HUES48 (cell line): ENCODE data around the gene COL5A1.

Experiments used
- H3K27ac ChIP-seq: one replicate; pipeline ENCODE4 v1.7.0; 2013; ENCODE audit warnings: low read depth, low read length, inconsistent platforms
- H3K27me3 ChIP-seq: 2 replicates; pipeline ENCODE4 v1.6.1; 2013; ENCODE audit warnings: mild to moderate bottlenecking, low read length; ENCODE audit not compliant: control insufficient read depth, insufficient read depth
- H3K36me3 ChIP-seq: 2 replicates; pipeline ENCODE4 v1.6.1; 2013; ENCODE audit warnings: low read length; ENCODE audit not compliant: control insufficient read depth, insufficient read depth
- H3K4me1 ChIP-seq: 2 replicates; pipeline ENCODE4 v1.6.1; 2013; ENCODE audit warnings: mild to moderate bottlenecking, low read length; ENCODE audit not compliant: control insufficient read depth, insufficient read depth
- H3K4me3 ChIP-seq: 2 replicates; pipeline ENCODE4 v1.5.1; 2013; ENCODE audit warnings: mild to moderate bottlenecking, low read depth, low read length
- H3K9ac ChIP-seq: 2 replicates; pipeline ENCODE4 v1.6.1; 2013; ENCODE audit warnings: mild to moderate bottlenecking, low read depth, low read length, moderate library complexity
- H3K9me3 ChIP-seq: 2 replicates; pipeline ENCODE4 v1.6.1; 2013; ENCODE audit warnings: low read length; ENCODE audit not compliant: control insufficient read depth, insufficient read depth

The COL5A1 gene

DNA sequence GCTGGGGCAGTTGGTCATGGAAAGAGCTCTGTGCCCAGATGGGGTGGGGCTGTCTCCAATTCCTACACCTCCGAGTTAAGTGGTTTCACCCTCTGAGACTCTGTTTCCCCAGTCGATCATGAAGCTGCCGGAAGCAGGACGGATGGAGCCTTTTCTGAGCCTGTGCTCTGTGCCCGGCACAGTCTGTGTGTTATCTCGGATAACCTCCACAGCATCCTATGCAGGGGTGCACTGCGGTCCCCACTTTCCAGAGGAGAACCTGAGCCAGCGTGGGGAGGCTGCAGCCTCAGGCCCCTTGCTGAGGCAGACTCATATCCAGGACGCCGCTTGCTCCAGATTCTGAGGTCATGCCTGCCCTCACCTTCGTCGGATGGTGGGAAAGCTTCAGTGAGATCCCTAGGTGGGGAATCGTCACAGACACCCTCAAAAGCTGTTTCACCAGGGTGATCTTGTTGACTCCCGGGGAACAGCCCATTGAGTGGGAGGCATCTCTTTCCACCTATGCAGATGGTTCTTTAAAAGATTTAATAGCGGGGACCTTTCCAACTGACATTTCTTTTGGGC, 6.9 kb upstream of the COL5A1 start:
- no peaks in the 10 kb centered on the region for H3K4me1 ChIP-seq
- H3K27me3 ChIP-seq, result no peaks in the 10 kb centered on the region
- no peaks in the 10 kb centered on the region for H3K9me3 ChIP-seq
- no peak overlapping the region for H3K4me3 ChIP-seq
- no peak overlapping the region for H3K27ac ChIP-seq
- no peak overlapping the region for H3K9ac ChIP-seq
- H3K36me3 ChIP-seq, result no peaks in the 10 kb centered on the region

DNA sequence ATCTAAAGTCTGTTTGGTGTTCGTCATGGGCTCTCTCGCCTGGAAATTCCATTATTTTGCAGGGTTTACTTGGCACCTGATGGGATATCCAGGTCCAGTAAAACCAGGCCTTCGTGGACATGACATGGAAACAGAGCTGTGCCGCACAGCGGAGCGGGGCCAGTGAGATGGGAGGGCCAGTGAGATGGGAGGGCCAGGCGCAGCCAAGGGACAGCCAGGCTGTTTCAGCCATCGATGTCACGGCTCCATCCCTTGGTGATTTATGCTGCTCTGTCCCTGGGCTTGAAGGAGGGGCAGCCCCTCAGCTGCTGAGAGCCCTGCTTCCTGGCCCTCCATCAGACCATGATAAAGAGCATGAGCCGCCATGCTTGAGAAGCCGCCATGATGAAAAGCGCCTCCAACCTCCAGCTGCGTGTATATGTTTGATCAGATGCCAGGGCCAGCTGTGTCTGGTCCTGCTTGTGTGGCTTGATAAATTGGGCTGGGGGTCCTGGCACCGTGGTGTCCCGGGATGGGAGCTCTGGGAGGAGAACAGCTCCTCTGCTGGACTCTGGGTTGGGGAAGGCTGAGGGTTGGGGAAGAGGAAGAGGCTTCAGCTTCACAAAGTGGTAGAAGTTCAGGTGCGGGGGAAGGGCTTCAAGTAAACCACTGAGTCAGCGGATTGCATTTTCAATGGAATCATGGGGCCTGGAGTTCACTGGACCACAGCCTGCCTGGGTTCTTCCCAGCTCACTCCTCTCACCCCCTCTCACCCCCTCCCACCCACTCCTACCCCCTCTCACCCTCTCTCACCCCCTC, 6.1 kb upstream of the COL5A1 start:
- Histone ChIP-seq H3K36me3 (no peaks in the 10 kb centered on the region), H3K27ac (no peak overlapping the region), H3K27me3 (no peaks in the 10 kb centered on the region), H3K4me1 (no peaks in the 10 kb centered on the region), H3K9me3 (no peaks in the 10 kb centered on the region), H3K4me3 (no peak overlapping the region), H3K9ac (no peak overlapping the region)

DNA sequence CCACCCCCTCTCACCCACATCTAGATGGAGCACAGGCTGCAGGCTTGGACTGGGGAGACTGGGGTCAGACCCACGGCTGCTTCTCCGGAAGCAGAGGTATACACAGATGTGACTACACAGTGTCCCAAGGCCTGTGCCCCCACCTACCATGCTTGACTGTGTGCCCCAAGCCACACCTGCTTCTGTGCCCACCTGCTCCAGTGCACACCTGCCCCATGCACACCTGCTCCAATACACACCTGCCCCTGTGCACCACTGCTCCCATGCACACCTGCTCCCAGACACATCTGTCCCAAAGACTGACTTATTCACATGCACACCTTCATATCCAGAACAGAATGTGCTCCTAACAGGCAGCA, 5.5 kb upstream of the COL5A1 start:
- Histone ChIP-seq H3K4me1 (0 out of 2 replicates have a peak, but pooled peaks cover 4% of the 10 kb centered on the region), H3K9me3 (no peaks in the 10 kb centered on the region), H3K36me3 (no peaks in the 10 kb centered on the region), H3K9ac (no peak overlapping the region), H3K27ac (no peak overlapping the region), H3K4me3 (no peak overlapping the region), H3K27me3 (no peaks in the 10 kb centered on the region)

DNA sequence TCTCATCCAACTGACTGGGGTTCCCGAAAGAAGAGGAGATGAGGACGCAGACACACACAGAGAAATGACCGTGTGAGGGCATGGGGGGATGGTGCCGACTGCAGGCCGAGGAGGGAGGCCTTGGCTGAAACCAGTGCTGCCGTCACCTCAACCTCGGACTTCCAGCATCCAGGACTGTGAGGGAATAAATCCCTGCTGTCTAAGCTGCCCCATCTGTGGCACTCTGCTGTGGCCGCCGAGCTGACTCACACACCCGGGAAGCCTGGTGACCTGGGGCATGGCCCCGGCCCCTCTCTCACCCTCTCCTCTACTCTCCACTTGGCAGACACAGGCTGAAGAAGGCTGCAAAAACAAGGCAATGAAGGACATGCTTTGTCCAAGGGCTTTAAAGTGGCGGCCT, 4.4 kb upstream of the COL5A1 start:
- no peak overlapping the region for H3K4me3 ChIP-seq
- H3K27ac ChIP-seq, result no peak overlapping the region
- no peaks in the 10 kb centered on the region for H3K36me3 ChIP-seq
- H3K4me1 ChIP-seq, result 0 out of 2 replicates have a peak, but pooled peaks cover 4% of the 10 kb centered on the region
- H3K9ac ChIP-seq, result no peak overlapping the region
- H3K27me3 ChIP-seq, result no peaks in the 10 kb centered on the region
- no peaks in the 10 kb centered on the region for H3K9me3 ChIP-seq

DNA sequence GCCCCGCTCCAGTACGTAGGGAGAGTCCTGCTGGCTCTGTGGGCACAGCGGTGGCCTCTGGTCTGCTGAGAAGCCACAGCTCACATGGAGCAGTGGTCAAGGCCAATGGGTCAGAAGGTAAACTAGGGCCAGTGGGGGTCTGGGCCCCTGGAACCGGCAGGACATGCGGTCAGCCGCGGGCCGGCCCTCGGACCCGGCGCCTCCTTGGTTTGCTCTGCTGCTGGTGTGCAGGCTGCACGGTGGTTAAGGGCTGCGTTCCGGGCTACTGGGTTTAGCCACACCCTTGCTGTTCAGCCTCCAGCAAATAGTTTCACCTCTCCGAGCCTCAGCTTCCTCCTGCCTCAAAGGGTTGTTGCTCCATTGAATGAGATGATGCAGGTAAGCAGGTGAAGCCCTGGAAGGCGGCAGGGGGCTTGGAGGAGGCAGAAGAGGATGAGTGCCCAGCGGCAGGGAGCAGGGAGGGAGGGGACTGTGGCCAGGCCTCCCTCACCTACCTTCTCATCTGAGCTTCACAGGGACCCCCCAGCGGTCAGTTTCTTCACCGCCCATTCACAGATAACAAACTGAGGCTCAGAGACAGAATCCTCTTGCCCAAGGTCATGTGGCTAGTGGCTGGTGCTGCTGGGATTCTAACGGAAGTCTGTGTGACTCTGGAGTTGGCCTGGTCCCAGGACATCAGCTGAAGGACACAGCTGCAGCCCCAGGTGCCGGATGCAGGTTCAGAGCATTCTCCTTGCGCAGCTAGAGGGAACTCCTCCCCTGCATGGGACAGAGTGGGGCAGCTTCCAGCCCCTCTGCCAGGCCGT, 3.7 kb upstream of the COL5A1 start:
- peaks cover 8% of the 10 kb centered on the region; the same call in 1 of the 2 replicates for H3K4me1 ChIP-seq
- H3K27ac ChIP-seq, result no peak overlapping the region
- no peaks in the 10 kb centered on the region for H3K9me3 ChIP-seq
- H3K36me3 ChIP-seq, result no peaks in the 10 kb centered on the region
- H3K4me3 ChIP-seq, result no peak overlapping the region
- H3K27me3 ChIP-seq, result 0 out of 2 replicates have a peak, but pooled peaks cover 2% of the 10 kb centered on the region
- H3K9ac ChIP-seq, result no peak overlapping the region

DNA sequence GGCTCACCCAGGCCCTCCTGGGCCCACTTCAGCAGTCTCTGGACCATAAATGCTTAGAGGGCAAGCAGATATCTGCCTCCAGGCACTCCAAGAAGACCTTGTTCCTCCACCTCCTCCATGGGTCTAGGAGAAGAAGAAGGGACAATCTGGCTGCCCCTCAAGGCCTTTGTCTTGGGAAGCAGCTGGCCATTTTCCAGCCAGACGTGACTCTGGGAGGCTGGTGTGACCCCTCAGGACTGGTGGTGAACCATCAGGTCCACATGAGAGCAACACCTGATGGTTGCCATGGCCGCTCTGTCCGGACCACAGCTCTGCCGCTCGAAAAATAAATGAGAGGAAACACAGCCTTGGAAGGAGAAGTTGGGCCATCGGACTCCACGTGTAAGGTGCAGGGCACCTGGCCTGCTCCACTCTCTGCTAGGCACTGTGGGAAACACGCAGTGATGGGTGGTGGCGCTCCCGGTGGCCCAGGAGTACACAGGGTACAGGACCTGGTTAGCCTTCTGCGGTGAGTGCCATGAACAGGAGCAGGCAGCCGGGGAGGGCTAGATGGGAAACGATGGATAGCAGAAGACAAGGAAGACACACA, 3.0 kb upstream of the COL5A1 start:
- H3K9ac ChIP-seq, result no peak overlapping the region
- H3K36me3 ChIP-seq, result no peaks in the 10 kb centered on the region
- no peak overlapping the region for H3K4me3 ChIP-seq
- H3K27ac ChIP-seq, result no peak overlapping the region
- peaks cover 9% of the 10 kb centered on the region for H3K27me3 ChIP-seq
- peaks cover 9% of the 10 kb centered on the region; the same call in 1 of the 2 replicates for H3K4me1 ChIP-seq
- no peaks in the 10 kb centered on the region for H3K9me3 ChIP-seq

DNA sequence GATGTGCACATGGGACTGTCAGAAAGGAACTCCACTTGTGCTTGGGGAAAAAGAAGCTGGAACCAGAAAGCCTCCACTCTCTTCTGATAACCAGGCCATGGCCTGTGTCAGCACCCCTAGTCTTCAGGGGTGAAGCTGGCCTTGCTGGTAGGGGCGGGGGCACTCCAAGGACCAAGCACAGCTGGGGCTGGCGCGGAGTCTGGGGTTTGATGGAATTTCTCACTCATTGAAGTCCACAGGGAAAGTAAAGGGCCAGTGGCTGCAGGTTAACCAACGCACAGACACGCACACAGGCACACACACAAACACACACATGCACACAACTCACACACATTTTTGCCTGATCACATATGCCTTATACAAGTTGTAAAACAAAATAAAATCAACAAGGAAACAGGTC, 1.6 kb upstream of the COL5A1 start:
- H3K4me3 ChIP-seq, result no peak overlapping the region
- peaks cover 13% of the 10 kb centered on the region; the same call in 1 of the 2 replicates for H3K4me1 ChIP-seq
- no peaks in the 10 kb centered on the region for H3K36me3 ChIP-seq
- no peak overlapping the region for H3K27ac ChIP-seq
- H3K9me3 ChIP-seq, result no peaks in the 10 kb centered on the region
- H3K27me3 ChIP-seq, result peaks cover 12% of the 10 kb centered on the region
- no peak overlapping the region for H3K9ac ChIP-seq

GRCh38 chr9:134640506-134641172, 964 bp upstream of the COL5A1 start:
- H3K9ac ChIP-seq, result no peak overlapping the region
- H3K27ac ChIP-seq, result peak overlapping the region; percentile 72
- H3K4me1 ChIP-seq, result peaks cover 15% of the 10 kb centered on the region; the same call in 1 of the 2 replicates
- no peaks in the 10 kb centered on the region for H3K36me3 ChIP-seq
- H3K4me3 ChIP-seq, result peak overlapping the region; percentile 83
- peaks cover 12% of the 10 kb centered on the region for H3K27me3 ChIP-seq
- no peaks in the 10 kb centered on the region for H3K9me3 ChIP-seq

GRCh38 chr9:134641990-134642384, 384 bp downstream of the COL5A1 start:
- peaks cover 12% of the 10 kb centered on the region for H3K27me3 ChIP-seq
- peaks cover 15% of the 10 kb centered on the region; the same call in 1 of the 2 replicates for H3K4me1 ChIP-seq
- no peaks in the 10 kb centered on the region for H3K36me3 ChIP-seq
- H3K9me3 ChIP-seq, result no peaks in the 10 kb centered on the region
- peak overlapping the region; percentile 83 for H3K4me3 ChIP-seq
- no peak overlapping the region for H3K9ac ChIP-seq
- no peak overlapping the region for H3K27ac ChIP-seq

GRCh38 chr9:134642385-134643181, 980 bp downstream of the COL5A1 start:
- Histone ChIP-seq H3K36me3 (no peaks in the 10 kb centered on the region), H3K9ac (no peak overlapping the region), H3K27ac (no peak overlapping the region), H3K9me3 (no peaks in the 10 kb centered on the region), H3K4me1 (peaks cover 15% of the 10 kb centered on the region; the same call in 1 of the 2 replicates), H3K4me3 (peak overlapping the region; percentile 83), H3K27me3 (peaks cover 12% of the 10 kb centered on the region)
